ENCODE results near the gene GIMAP5.
A peak's percentile ranks its signal among the peaks of the same experiment; 100 is the strongest.

GIMAP5 gene

DNA sequence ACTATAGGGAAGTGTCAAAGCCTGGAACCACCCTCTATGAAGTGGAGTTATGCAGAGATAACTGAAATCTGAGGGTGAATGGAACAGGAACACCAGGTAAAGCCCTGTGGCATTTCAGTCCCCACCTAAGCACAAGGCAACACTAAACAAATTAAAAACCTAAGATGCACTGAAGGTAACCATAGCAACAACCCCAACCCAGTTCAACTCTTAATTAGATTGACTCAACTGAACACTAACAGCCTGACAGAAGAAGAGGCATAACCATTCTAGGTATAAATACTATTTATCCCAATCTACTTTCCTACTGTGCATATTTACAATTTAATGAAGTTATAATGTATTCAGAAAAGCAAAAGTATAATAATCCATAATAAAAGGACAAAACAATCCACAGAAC lies 9.2 kb upstream of the GIMAP5 start:
- Mint-ChIP-seq H3K4me1 (peaks cover 82% of the 10 kb centered on the region), H3K36me3 (peaks cover 47% of the 10 kb centered on the region), H3K4me3 (no peak overlapping the region), H3K27me3 (no peaks in the 10 kb centered on the region), H3K27ac (peak overlapping the region; percentile 92), H3K9me3 (peaks cover 27% of the 10 kb centered on the region)

DNA sequence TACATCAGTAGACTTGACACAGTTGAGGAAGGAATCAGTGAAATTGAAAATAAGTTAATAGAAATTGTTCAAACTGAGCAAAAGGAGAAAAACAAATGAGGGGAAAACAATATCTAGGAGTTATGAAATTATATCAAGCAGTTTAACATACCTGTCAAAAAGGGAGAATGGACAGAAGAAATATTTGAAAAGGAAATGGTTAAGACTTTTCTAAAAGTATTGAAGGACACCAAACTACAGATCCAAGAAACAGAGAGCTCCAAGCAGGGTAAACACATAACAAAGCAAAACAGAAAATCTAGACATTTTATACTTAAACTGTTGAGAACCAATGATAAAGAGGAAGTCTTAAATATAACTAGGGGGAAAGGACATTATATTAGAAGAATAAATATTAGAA lies 8.6 kb upstream of the GIMAP5 start:
- peaks cover 82% of the 10 kb centered on the region for H3K4me1 Mint-ChIP-seq
- H3K9me3 Mint-ChIP-seq = peaks cover 27% of the 10 kb centered on the region
- no peaks in the 10 kb centered on the region for H3K27me3 Mint-ChIP-seq
- H3K36me3 Mint-ChIP-seq = peaks cover 41% of the 10 kb centered on the region
- peak overlapping the region; percentile 92 for H3K27ac Mint-ChIP-seq
- H3K4me3 Mint-ChIP-seq = peak overlapping the region; percentile 23

DNA sequence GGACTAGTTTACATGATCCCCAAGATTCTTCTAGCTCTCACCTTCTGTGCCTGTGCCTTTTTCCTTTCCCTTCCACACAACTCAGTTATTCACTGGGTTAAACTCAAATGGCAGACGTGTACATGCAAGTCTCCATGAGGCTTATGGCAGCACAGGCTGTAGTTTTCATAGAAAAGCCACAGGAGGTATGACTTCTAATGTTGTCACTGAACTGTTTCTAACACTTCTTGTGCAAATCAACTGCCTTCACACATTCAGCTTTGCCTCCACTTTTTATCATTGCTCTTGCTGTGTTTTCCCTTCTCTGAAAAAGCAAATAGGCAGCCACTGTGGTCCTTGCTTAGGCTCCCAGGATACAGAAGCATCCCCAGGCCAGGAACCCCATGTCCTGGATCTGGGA lies 5.3 kb upstream of the GIMAP5 start:
- Mint-ChIP-seq H3K27ac (peak overlapping the region; percentile 99), H3K4me3 (peak overlapping the region; percentile 85)

DNA sequence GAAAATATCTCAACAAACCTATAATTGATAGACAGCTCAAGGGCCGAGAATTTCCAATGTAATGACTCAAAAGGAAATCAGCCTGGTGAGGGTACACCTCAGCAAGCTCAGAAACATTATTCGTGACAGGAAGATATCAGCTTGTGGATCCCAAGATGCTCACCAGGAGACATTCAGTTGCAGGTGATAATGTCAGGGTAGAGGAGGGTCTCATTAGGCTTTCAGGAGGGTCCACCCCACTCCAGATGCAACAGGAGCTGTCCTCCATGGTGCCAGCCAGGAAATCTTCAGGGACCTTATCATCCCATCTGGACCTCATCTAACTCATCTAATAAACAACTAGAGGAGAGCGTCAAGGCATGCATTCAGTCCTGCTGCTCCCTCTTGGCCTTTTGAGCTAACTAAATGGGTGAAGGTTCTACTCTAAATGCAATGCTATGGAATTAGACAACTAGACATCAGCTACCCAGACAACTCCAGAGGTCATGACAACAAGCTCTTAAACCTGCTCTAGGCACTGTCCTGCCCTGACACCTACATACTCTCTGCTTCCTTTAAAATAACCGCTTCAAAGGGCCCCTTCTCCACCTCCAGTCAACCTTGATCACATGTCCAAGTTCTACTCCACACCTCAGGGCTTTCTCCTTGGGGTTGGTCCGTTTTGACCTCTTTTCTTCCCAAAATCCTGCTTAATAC lies 4.3 kb upstream of the GIMAP5 start:
- H3K27ac Mint-ChIP-seq = peak overlapping the region; percentile 99

More for the DNA sequence above, 5.3 kb upstream of the GIMAP5 start:
- Mint-ChIP-seq H3K4me1 (peaks cover 95% of the 10 kb centered on the region), H3K27me3 (no peaks in the 10 kb centered on the region), H3K36me3 (peaks cover 20% of the 10 kb centered on the region), H3K9me3 (peaks cover 20% of the 10 kb centered on the region)

DNA sequence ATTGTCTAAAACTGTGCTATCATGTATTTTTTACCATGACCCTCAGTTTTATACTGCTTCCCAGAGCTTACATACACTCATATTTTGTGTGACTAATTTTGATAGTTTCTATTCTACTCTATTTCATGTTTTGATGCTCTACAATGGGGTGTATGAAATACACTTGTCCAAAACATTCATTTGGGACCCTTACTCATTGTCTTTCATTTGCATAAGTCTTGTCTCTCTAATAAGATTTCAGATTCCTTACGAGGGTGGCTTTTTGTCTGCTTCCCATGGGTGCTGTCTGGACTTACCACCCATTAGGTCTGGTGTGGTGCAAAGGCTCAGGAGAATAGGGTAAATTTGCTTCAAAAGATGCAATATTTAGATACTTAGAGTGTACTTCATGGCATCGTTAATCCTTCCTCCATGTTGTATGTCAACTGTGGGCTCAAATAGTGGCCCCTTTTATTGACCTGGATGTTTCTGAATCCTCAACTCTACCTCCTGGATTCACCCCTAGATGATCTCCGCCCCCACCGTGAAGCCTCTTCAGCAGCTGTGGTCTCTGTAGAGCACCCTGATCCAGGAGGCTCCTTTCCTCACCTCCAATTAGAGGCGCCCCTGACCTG lies 3.6 kb upstream of the GIMAP5 start:
- H3K4me3 Mint-ChIP-seq = peak overlapping the region; percentile 70
- peak overlapping the region; percentile 99 for H3K27ac Mint-ChIP-seq
- peaks cover 6% of the 10 kb centered on the region for H3K36me3 Mint-ChIP-seq

More for the DNA sequence above, 4.3 kb upstream of the GIMAP5 start:
- Mint-ChIP-seq H3K9me3 (peaks cover 15% of the 10 kb centered on the region), H3K4me3 (peak overlapping the region; percentile 70), H3K4me1 (peaks cover 85% of the 10 kb centered on the region), H3K27me3 (no peaks in the 10 kb centered on the region), H3K36me3 (peaks cover 11% of the 10 kb centered on the region)

DNA sequence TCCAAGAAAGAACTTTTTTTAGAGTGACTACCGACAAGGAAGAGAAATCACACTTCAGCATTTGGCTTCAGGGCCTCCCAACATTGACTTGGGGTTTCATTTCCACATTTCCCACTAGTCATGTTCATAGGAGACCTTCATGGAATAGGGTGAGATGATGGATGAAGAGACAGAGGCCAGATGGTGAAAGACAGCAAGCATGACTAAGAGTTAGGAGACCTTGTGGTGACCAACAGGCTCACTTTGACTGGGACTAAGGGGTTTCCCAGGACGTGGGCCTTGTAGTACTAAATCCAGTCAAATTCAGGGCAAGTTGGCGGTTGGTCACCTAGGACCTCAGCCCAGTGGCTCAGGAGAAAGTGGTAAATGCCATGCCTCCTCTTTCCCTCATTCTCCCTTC lies 3.0 kb upstream of the GIMAP5 start:
- Mint-ChIP-seq H3K36me3 (peaks cover 6% of the 10 kb centered on the region), H3K4me3 (peak overlapping the region; percentile 95), H3K9me3 (peaks cover 6% of the 10 kb centered on the region), H3K27ac (peak overlapping the region; percentile 99), H3K4me1 (peaks cover 74% of the 10 kb centered on the region), H3K27me3 (no peaks in the 10 kb centered on the region)

More for the DNA sequence above, 3.6 kb upstream of the GIMAP5 start:
- H3K4me1 Mint-ChIP-seq = peaks cover 78% of the 10 kb centered on the region
- no peaks in the 10 kb centered on the region for H3K27me3 Mint-ChIP-seq
- H3K9me3 Mint-ChIP-seq = peaks cover 8% of the 10 kb centered on the region

DNA sequence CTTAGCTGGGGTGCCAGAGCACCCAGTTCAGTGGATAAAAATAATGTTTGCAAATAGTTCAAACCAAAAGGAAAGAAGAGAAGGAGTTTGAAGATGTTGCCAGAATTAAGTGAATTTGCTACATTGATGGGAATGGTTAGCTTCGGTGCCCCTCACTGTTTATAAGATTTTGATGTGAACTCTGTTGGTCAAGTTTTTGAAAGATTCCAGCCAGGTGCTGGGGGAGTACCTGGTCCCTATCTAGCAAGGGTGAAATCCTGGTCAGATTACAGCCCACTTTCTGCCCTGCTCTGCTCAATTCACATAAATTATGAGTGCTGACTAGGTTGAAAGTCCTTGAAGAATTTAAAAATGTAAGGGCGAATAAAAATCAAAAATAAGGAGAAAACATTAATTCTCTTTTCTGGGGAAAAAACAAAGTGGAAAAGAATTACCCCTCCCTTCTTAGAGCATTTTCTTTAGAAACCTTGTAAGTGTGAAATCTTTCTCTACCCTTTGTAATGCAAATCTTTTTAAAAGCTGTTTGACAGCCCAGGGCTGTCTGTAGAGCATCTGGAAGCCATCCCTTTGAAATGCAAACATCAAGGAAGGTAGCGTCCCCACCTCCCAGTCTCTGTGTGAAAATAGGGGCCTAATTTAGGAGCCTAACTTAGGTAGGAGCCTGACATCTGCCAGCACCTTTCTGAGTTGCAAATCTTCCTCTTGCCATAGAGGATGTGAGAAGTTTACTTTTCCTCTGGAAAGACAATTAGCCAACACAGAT lies 1.4 kb upstream of the GIMAP5 start:
- Mint-ChIP-seq H3K27ac (peak overlapping the region; percentile 99), H3K4me1 (peaks cover 72% of the 10 kb centered on the region)

DNA sequence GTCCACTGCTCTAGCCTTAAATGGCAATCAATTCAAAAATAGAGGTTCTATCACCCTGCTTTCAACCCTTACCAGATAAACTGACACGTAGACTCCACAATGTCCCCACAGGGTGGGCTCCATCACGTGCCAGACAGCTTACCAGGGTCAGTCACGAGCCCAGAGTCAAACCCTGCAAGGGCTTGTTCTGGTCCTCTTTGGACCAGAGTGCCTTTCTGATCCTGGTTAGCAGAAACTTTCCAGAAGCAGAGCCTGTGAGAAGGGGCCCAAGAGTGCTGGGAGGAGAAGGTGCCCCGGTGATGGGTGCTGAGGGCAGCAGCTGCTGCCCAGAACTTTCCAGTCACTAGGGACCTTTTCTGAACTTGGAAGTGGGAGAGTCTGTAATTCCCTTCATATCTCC lies 354 bp upstream of the GIMAP5 start:
- Mint-ChIP-seq H3K27ac (peak overlapping the region; percentile 99), H3K9me3 (peaks cover 2% of the 10 kb centered on the region), H3K4me1 (peaks cover 74% of the 10 kb centered on the region), H3K27me3 (no peaks in the 10 kb centered on the region), H3K4me3 (peak overlapping the region; percentile 95), H3K36me3 (peaks cover 26% of the 10 kb centered on the region)

More for the DNA sequence above, 1.4 kb upstream of the GIMAP5 start:
- H3K27me3 Mint-ChIP-seq = no peaks in the 10 kb centered on the region
- H3K4me3 Mint-ChIP-seq = peak overlapping the region; percentile 95
- peaks cover 6% of the 10 kb centered on the region for H3K9me3 Mint-ChIP-seq
- peaks cover 18% of the 10 kb centered on the region for H3K36me3 Mint-ChIP-seq

DNA sequence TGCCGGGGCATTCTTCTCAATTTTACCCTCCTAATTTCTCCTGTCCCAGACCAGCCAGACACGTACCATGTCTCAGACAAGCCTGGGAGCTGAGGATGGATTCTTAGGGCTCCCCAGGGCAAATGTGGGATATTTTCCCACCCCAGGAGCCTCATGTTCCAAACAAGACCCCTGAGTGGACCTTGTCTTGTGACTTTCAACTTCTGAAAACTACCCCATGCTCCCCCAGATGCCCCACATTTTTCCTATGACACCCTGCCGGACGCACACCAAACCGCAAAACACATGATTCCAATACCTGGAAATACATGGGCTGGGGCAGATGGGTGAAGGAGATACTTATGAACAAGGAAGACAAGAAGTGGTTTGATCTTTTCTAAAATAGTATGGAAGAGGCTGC lies 874 bp downstream of the GIMAP5 start:
- Mint-ChIP-seq H3K9me3 (no peaks in the 10 kb centered on the region), H3K27me3 (no peaks in the 10 kb centered on the region), H3K4me3 (peak overlapping the region; percentile 95), H3K36me3 (peaks cover 38% of the 10 kb centered on the region), H3K4me1 (peaks cover 74% of the 10 kb centered on the region), H3K27ac (peak overlapping the region; percentile 99)

DNA sequence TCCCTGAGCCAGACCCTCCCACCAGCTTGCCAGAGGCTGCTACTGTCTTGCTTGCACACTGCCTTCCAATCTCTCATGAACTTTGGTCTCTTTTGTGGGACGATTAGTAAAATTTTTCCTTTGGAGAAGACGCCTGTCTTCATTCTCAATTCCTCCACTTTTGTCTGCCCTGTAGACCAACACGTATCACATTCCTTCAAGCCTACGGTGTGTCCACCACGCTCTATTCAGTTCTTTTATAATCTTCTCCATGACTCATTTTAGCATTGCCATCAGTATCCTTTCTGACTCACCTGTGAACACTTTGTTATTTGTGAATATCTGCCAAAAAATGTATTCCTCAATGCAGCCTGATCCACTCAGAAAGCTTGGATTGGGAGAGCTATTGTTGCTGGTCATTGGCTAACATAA lies 1.4 kb downstream of the GIMAP5 start:
- H3K4me3 Mint-ChIP-seq = peak overlapping the region; percentile 95
- H3K9me3 Mint-ChIP-seq = no peaks in the 10 kb centered on the region
- H3K27me3 Mint-ChIP-seq = no peaks in the 10 kb centered on the region
- H3K27ac Mint-ChIP-seq = peak overlapping the region; percentile 99
- H3K4me1 Mint-ChIP-seq = peaks cover 74% of the 10 kb centered on the region
- H3K36me3 Mint-ChIP-seq = peaks cover 41% of the 10 kb centered on the region

DNA sequence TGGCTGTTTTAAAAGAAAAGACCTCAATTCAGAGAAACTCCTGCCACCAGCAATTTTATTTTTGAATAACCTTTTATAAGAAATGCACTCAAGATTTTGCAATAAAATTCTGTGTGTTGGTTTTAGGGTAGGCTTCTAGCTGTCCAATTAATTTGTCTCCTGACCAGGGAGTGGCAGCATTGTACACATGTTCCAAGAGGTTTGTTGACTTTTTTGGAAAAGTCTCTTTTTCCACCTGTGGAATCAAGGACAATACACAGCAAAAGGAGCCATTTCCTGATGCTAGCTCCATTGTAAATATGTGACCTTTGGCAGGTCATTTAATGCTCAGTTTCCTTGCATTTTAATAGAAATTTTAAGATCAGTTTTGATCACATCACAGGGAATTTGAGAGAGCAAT lies 1.8 kb downstream of the GIMAP5 start:
- H3K4me1 Mint-ChIP-seq = peaks cover 74% of the 10 kb centered on the region
- no peaks in the 10 kb centered on the region for H3K9me3 Mint-ChIP-seq
- H3K36me3 Mint-ChIP-seq = peaks cover 43% of the 10 kb centered on the region
- H3K27me3 Mint-ChIP-seq = no peaks in the 10 kb centered on the region
- peak overlapping the region; percentile 99 for H3K27ac Mint-ChIP-seq
- peak overlapping the region; percentile 95 for H3K4me3 Mint-ChIP-seq

DNA sequence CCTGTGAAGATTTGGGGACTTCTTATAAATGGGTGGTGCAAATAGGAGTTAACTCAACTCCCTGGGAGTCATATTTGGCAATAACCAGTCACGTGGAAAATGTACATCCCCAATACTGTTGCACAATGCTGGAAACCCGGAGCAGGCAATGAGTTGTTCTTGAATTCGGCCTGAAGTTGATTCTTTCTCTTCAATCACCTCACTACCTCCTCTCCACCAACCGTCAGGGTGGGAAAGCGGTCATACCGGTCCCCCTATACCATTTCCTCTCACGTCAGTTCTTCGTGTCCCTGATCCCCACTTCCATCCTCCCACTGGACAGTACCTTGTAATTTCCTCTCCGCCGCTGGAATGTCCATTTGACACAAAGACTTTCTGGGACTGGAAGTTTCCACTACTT lies 2.8 kb downstream of the GIMAP5 start:
- Mint-ChIP-seq H3K9me3 (no peaks in the 10 kb centered on the region), H3K4me3 (peak overlapping the region; percentile 95), H3K4me1 (peaks cover 74% of the 10 kb centered on the region), H3K27me3 (no peaks in the 10 kb centered on the region), H3K36me3 (peaks cover 50% of the 10 kb centered on the region), H3K27ac (peak overlapping the region; percentile 99)

DNA sequence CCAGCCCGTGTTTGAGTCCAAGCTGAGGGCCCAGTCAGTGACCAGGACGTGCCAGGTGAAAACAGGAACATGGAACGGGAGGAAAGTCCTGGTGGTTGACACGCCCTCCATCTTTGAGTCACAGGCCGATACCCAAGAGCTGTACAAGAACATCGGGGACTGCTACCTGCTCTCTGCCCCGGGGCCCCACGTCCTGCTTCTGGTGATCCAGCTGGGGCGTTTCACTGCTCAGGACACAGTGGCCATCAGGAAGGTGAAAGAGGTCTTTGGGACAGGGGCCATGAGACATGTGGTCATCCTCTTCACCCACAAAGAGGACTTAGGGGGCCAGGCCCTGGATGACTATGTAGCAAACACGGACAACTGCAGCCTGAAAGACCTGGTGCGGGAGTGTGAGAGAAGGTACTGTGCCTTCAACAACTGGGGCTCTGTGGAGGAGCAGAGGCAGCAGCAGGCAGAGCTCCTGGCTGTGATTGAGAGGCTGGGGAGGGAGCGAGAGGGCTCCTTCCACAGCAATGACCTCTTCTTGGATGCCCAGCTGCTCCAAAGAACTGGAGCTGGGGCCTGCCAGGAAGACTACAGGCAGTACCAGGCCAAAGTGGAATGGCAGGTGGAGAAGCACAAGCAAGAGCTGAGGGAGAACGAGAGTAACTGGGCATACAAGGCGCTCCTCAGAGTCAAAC lies 5.2 kb downstream of the GIMAP5 start:
- H3K27me3 Mint-ChIP-seq = no peaks in the 10 kb centered on the region
- peaks cover 77% of the 10 kb centered on the region for H3K4me1 Mint-ChIP-seq
- peak overlapping the region; percentile 99 for H3K27ac Mint-ChIP-seq
- peak overlapping the region; percentile 95 for H3K4me3 Mint-ChIP-seq
- peaks cover 54% of the 10 kb centered on the region for H3K36me3 Mint-ChIP-seq
- H3K9me3 Mint-ChIP-seq = no peaks in the 10 kb centered on the region

DNA sequence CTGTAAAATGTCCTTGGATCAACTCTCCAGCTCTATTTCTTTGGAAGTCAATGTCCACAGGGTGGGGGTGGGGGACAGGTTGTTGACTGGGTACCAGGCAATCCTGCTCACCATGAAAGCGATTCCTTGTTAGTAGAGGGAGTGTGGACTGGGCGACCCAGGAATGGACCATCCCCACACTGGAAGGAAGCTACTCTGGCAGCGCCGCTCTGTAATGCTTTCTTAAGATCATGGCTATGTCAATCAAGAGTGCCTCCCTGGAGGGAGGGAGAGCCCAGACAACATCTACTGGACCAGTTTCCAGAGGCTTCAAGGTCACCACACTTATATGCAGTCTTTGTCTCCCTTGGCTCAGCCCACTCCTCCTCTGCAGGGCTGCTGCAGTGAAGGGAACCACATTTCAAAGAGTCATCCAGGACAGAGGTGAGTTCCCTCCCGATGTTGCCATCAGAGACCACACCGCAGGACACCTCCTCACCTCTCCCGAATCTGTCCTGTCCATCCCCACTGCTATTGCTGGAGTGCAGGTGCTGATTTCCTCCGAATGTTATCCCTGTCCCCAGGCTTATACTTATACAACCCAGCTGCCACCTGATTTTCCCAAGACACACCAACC lies 6.9 kb downstream of the GIMAP5 start:
- Mint-ChIP-seq H3K27ac (peak overlapping the region; percentile 99), H3K4me1 (peaks cover 94% of the 10 kb centered on the region), H3K9me3 (no peaks in the 10 kb centered on the region), H3K27me3 (no peaks in the 10 kb centered on the region), H3K36me3 (peaks cover 52% of the 10 kb centered on the region), H3K4me3 (peak overlapping the region; percentile 95)

DNA sequence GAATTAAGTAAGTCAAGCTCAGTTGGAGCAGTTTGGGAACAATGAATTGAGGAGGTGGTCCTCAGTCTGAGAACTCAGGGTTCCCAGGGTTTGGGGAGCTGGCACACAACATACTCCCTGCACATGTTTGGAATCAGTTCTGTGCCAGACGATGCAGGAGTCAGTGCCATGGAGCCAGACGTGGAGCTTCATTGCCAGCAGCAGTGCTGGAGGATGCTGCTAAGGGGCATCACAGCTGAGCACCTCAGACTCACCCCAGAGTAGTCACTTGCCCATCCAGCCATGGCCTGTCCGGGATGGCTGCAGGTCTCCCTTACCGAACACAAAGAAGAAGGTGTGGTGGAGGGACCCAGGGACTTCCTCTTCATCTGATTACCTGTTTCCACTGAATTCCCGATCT lies 7.9 kb downstream of the GIMAP5 start:
- H3K4me1 Mint-ChIP-seq = peaks cover 97% of the 10 kb centered on the region
- peak overlapping the region; percentile 97 for H3K27ac Mint-ChIP-seq
- peak overlapping the region; percentile 95 for H3K4me3 Mint-ChIP-seq
- no peaks in the 10 kb centered on the region for H3K9me3 Mint-ChIP-seq
- H3K36me3 Mint-ChIP-seq = peaks cover 46% of the 10 kb centered on the region
- no peaks in the 10 kb centered on the region for H3K27me3 Mint-ChIP-seq

Measured in activated naive CD4-positive, alpha-beta T cell treated with anti-CD3 and anti-CD28 coated beads, Interleukin-2, amount 50 U/mL, for 24 hours (primary cell).